Loucy (cell line): ENCODE data around the gene CALHM4.

Experiments used
- H2AFZ ChIP-seq: fragments of 200-600 bp; sonication (generic); 2 replicates; pipeline ENCODE4 v1.6.0; 2016; ENCODE audit warnings: antibody characterized with exemption, mild to moderate bottlenecking, low read length, moderate library complexity
- H3F3A ChIP-seq: fragments of 200-600 bp; 2 replicates; pipeline ENCODE4 v1.6.0; 2016; ENCODE audit warnings: antibody characterized with exemption, low read depth, mild to moderate bottlenecking
- H3K27me3 ChIP-seq: fragments of 200-600 bp; sonication (generic); 2 replicates; pipeline ENCODE4 v1.6.1; 2014; ENCODE audit warnings: low read length, mild to moderate bottlenecking; ENCODE audit not compliant: insufficient read depth, poor library complexity, severe bottlenecking
- H3K36me3 ChIP-seq: fragments of 200-600 bp; sonication (generic); 2 replicates; pipeline ENCODE4 v1.6.1; 2016; ENCODE audit warnings: low read length; ENCODE audit not compliant: insufficient read depth
- H3K4me1 ChIP-seq: fragments of 200-600 bp; sonication (generic); 2 replicates; pipeline ENCODE4 v1.5.1; 2014; ENCODE audit warnings: low read length, mild to moderate bottlenecking; ENCODE audit not compliant: insufficient read depth, poor library complexity, severe bottlenecking
- H3K4me2 ChIP-seq: fragments of 200-600 bp; sonication (generic); 2 replicates; pipeline ENCODE4 v1.6.0; 2014; ENCODE audit warnings: antibody characterized with exemption, low read length, low read depth, mild to moderate bottlenecking; ENCODE audit not compliant: poor library complexity, severe bottlenecking
- H3K4me3 ChIP-seq: fragments of 200-600 bp; sonication (generic); 2 replicates; pipeline ENCODE4 v1.5.1; 2014; ENCODE audit warnings: low read length, mild to moderate bottlenecking, mixed read lengths; ENCODE audit not compliant: poor library complexity, severe bottlenecking
- H3K79me2 ChIP-seq: fragments of 200-600 bp; sonication (generic); 2 replicates; pipeline ENCODE4 v1.6.1; 2014; ENCODE audit warnings: low read length; ENCODE audit not compliant: insufficient read depth
- H3K9ac ChIP-seq: fragments of 200-600 bp; sonication (generic); 2 replicates; pipeline ENCODE4 v1.6.0; 2014; ENCODE audit warnings: mild to moderate bottlenecking, low read depth, low read length, moderate library complexity; ENCODE audit not compliant: poor library complexity, severe bottlenecking
- H3K9me2 ChIP-seq: fragments of 200-600 bp; sonication (generic); replicated peaks from 2 replicates; pipeline ENCODE4 v1.6.1; 2016; ENCODE audit warnings: low read depth, low read length, mixed read lengths
- H3K9me3 ChIP-seq: fragments of 200-600 bp; sonication (generic); 2 replicates; pipeline ENCODE4 v1.6.1; 2014; ENCODE audit warnings: mild to moderate bottlenecking, antibody characterized with exemption, low read length, low read depth; ENCODE audit not compliant: insufficient read depth
- H4K20me1 ChIP-seq: fragments of 200-600 bp; sonication (generic); 2 replicates; pipeline ENCODE4 v1.6.0; 2014; ENCODE audit warnings: antibody characterized with exemption, low read length, mild to moderate bottlenecking; ENCODE audit not compliant: insufficient read depth, poor library complexity, severe bottlenecking
- EZH2phosphoT487 ChIP-seq: fragments of 200-600 bp; IDR thresholded peaks from 2 replicates; pipeline ENCODE4 v1.6.1; 2018; ENCODE audit warnings: antibody characterized with exemption, mild to moderate bottlenecking, moderate library complexity, borderline replicate concordance
- TF ChIP-seq, protein P1 (sequence below): fragments of 200-600 bp; sonication (generic); conservative IDR thresholded peaks from 2 replicates; pipeline ENCODE4 v1.5.1; 2014; ENCODE audit warnings: mild to moderate bottlenecking, antibody characterized with exemption, low read length

Gene CALHM4

DNA sequence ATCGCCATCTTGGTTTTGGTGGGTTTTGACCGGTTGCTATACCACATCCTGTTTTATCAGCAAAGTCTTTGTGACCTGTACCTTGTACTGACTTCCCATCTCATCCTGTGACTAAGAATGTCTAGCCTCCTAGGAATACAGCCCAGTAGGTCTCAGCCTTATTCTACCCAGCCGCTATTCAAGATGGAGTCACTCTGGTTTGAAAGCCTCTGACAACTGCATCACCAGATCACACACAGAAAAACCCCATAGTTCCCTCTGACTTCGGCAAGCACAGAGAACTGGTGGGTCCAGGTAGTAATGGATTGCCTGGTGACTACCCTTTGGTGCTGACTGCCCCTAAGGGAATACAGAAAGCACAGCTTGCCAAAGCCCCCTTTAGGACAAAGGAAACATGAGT, 52.4 kb downstream of the CALHM4 start:
- Histone ChIP-seq H2AFZ (no peak overlapping the region), H3K27me3 (no peaks in the 10 kb centered on the region), H3K79me2 (no peaks in the 10 kb centered on the region), H3K4me1 (no peaks in the 10 kb centered on the region), H4K20me1 (no peaks in the 10 kb centered on the region), H3K9ac (no peak overlapping the region), H3K9me3 (no peaks in the 10 kb centered on the region), H3K4me2 (no peak overlapping the region), H3K36me3 (no peaks in the 10 kb centered on the region), H3K4me3 (no peak overlapping the region), H3F3A (no peaks in the 10 kb centered on the region), H3K9me2 (no peaks in the 10 kb centered on the region)
- no peak for TF ChIP-seq EZH2phosphoT487
- TF ChIP-seq, protein P1, sequence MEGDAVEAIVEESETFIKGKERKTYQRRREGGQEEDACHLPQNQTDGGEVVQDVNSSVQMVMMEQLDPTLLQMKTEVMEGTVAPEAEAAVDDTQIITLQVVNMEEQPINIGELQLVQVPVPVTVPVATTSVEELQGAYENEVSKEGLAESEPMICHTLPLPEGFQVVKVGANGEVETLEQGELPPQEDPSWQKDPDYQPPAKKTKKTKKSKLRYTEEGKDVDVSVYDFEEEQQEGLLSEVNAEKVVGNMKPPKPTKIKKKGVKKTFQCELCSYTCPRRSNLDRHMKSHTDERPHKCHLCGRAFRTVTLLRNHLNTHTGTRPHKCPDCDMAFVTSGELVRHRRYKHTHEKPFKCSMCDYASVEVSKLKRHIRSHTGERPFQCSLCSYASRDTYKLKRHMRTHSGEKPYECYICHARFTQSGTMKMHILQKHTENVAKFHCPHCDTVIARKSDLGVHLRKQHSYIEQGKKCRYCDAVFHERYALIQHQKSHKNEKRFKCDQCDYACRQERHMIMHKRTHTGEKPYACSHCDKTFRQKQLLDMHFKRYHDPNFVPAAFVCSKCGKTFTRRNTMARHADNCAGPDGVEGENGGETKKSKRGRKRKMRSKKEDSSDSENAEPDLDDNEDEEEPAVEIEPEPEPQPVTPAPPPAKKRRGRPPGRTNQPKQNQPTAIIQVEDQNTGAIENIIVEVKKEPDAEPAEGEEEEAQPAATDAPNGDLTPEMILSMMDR = no peak
